ENCODE measurements around the gene TCP11L2.

The TCP11L2 gene

GRCh38 chr12:106386813-106387535, 84.4 kb downstream of the TCP11L2 start:
- Histone ChIP-seq H3K4me3 (ENCODE audit: low read length in 2 of 2) (no peak overlapping the region), H3K27me3 (ENCODE audit: control insufficient read depth in 2 of 2, insufficient read depth in 2 of 2, low read length in 2 of 2) (no peaks in the 10 kb centered on the region), H3K9ac (ENCODE audit: low read depth in 1 of 2, low read length in 2 of 2) (no peak overlapping the region), H3K9me3 (ENCODE audit: control insufficient read depth in 2 of 2, low read length in 2 of 2) (no peaks in the 10 kb centered on the region), H3K27ac (ENCODE audit: low read depth in 2 of 2, low read length in 2 of 2) (no peak overlapping the region), H3K4me1 (ENCODE audit: control insufficient read depth in 2 of 2, insufficient read depth in 2 of 2, low read length in 2 of 2) (no peaks in the 10 kb centered on the region), H3K36me3 (ENCODE audit: control insufficient read depth in 2 of 2, insufficient read depth in 2 of 2, low read length in 2 of 2) (peaks cover 0 to 13% of the 10 kb centered on the region in 2 donors)

GRCh38 chr12:106387848-106388377, 85.4 kb downstream of the TCP11L2 start:
- no peaks in the 10 kb centered on the region for H3K9me3 ChIP-seq (ENCODE audit: control insufficient read depth in 2 of 2, low read length in 2 of 2)

GRCh38 chr12:106389151-106389550, 86.6 kb downstream of the TCP11L2 start:
- Histone ChIP-seq H3K27ac (ENCODE audit: low read depth in 2 of 2, low read length in 2 of 2) (no peak overlapping the region), H3K9ac (ENCODE audit: low read depth in 1 of 2, low read length in 2 of 2) (no peak overlapping the region), H3K4me1 (ENCODE audit: control insufficient read depth in 2 of 2, insufficient read depth in 2 of 2, low read length in 2 of 2) (no peaks in the 10 kb centered on the region), H3K4me3 (ENCODE audit: low read length in 2 of 2) (no peak overlapping the region), H3K27me3 (ENCODE audit: control insufficient read depth in 2 of 2, insufficient read depth in 2 of 2, low read length in 2 of 2) (no peaks in the 10 kb centered on the region), H3K9me3 (ENCODE audit: control insufficient read depth in 2 of 2, low read length in 2 of 2) (no peaks in the 10 kb centered on the region), H3K36me3 (ENCODE audit: control insufficient read depth in 2 of 2, insufficient read depth in 2 of 2, low read length in 2 of 2) (peaks cover 3 to 10% of the 10 kb centered on the region in 2 donors)

More at GRCh38 chr12:106387848-106388377, 85.4 kb downstream of the TCP11L2 start:
- no peak overlapping the region for H3K9ac ChIP-seq (ENCODE audit: low read depth in 1 of 2, low read length in 2 of 2)
- peaks cover under 1 to 5% of the 10 kb centered on the region in 2 donors for H3K36me3 ChIP-seq (ENCODE audit: control insufficient read depth in 2 of 2, insufficient read depth in 2 of 2, low read length in 2 of 2)
- H3K4me3 ChIP-seq (ENCODE audit: low read length in 2 of 2): no peak overlapping the region
- H3K4me1 ChIP-seq (ENCODE audit: control insufficient read depth in 2 of 2, insufficient read depth in 2 of 2, low read length in 2 of 2): no peaks in the 10 kb centered on the region
- H3K27ac ChIP-seq (ENCODE audit: low read depth in 2 of 2, low read length in 2 of 2): no peak overlapping the region
- no peaks in the 10 kb centered on the region for H3K27me3 ChIP-seq (ENCODE audit: control insufficient read depth in 2 of 2, insufficient read depth in 2 of 2, low read length in 2 of 2)

- Histone ChIP-seq H3K36me3 (ENCODE audit: control insufficient read depth in 2 of 2, insufficient read depth in 2 of 2, low read length in 2 of 2) (peaks cover 10 to 11% of the 10 kb centered on the region in 2 donors), H3K4me3 (ENCODE audit: low read length in 2 of 2) (no peak overlapping the region)
These were observed 90.2 kb downstream of the TCP11L2 start for GRCh38 chr12:106392759-106393158.

More at GRCh38 chr12:106392759-106393158, 90.2 kb downstream of the TCP11L2 start:
- Histone ChIP-seq H3K4me1 (ENCODE audit: control insufficient read depth in 2 of 2, insufficient read depth in 2 of 2, low read length in 2 of 2) (no peaks in the 10 kb centered on the region), H3K27ac (ENCODE audit: low read depth in 2 of 2, low read length in 2 of 2) (no peak overlapping the region), H3K9ac (ENCODE audit: low read depth in 1 of 2, low read length in 2 of 2) (no peak overlapping the region), H3K27me3 (ENCODE audit: control insufficient read depth in 2 of 2, insufficient read depth in 2 of 2, low read length in 2 of 2) (no peaks in the 10 kb centered on the region), H3K9me3 (ENCODE audit: control insufficient read depth in 2 of 2, low read length in 2 of 2) (no peaks in the 10 kb centered on the region)

Data from mucosa of rectum (tissue), 2 donors.